Muscle layer of colon (tissue), 2 donors: ENCODE measurements around the gene ADAMTS4.
A peak's percentile ranks its signal among the peaks of the same experiment; 100 is the strongest.
"Not testable (repeated sequence)": the region's sequence is repeated elsewhere in the genome, so short reads cannot be mapped to it uniquely, and the experiment has no call there.

Experiments used
- H3K27ac ChIP-seq: one replicate; pipeline ENCODE4 v1.7.0; 2013; ENCODE audit warnings: low read depth, mild to moderate bottlenecking, low read length, moderate library complexity
- H3K27me3 ChIP-seq, 2 donors: one replicate each; pipeline ENCODE4 v1.7.0; 2013; ENCODE audit warnings: low read length in 2 of 2, mild to moderate bottlenecking in 2 of 2; ENCODE audit not compliant: insufficient read depth in 2 of 2, control insufficient read depth in 1 of 2
- H3K36me3 ChIP-seq: one replicate; pipeline ENCODE4 v1.7.0; 2013; ENCODE audit warnings: mild to moderate bottlenecking, low read length; ENCODE audit not compliant: insufficient read depth
- H3K4me1 ChIP-seq: one replicate; pipeline ENCODE4 v1.7.0; 2013; ENCODE audit warnings: mild to moderate bottlenecking, low read length; ENCODE audit not compliant: insufficient read depth
- H3K4me3 ChIP-seq, 2 donors: one replicate each; pipeline ENCODE4 v1.7.0; 2013; ENCODE audit warnings: low read length in 2 of 2, low read depth in 1 of 2, mild to moderate bottlenecking in 1 of 2, moderate library complexity in 1 of 2
- H3K9ac ChIP-seq: one replicate; pipeline ENCODE4 v1.7.0; 2013; ENCODE audit warnings: low read length
- H3K9me3 ChIP-seq: one replicate; pipeline ENCODE4 v1.7.0; 2013; ENCODE audit warnings: mild to moderate bottlenecking, low read length
- donor health status: abdominal sarcoma.
- donor health status: Adenocarcinoma of cecum.

ADAMTS4 gene

GRCh38 chr1:161227196-161227871 is 28.5 kb upstream of the ADAMTS4 start:
- H3K36me3 ChIP-seq: peaks cover 21% of the 10 kb centered on the region
- H3K9ac ChIP-seq: peak overlapping the region; percentile 26
- peak overlapping the region in 1 of 2 donors; percentile 91 for H3K4me3 ChIP-seq
- H3K4me1 ChIP-seq: peaks cover 23% of the 10 kb centered on the region
- H3K27me3 ChIP-seq: no peaks in the 10 kb centered on the region
- no peaks in the 10 kb centered on the region for H3K9me3 ChIP-seq
- peak overlapping the region; percentile 84 for H3K27ac ChIP-seq

GRCh38 chr1:161226759-161227158 is 27.9 kb upstream of the ADAMTS4 start:
- Histone ChIP-seq H3K27me3 (no peaks in the 10 kb centered on the region), H3K9me3 (no peaks in the 10 kb centered on the region), H3K4me1 (peaks cover 23% of the 10 kb centered on the region), H3K4me3 (peak overlapping the region; percentile 91 to 95), H3K27ac (peak overlapping the region; percentile 84), H3K36me3 (peaks cover 21% of the 10 kb centered on the region), H3K9ac (peak overlapping the region; percentile 75)

DNA sequence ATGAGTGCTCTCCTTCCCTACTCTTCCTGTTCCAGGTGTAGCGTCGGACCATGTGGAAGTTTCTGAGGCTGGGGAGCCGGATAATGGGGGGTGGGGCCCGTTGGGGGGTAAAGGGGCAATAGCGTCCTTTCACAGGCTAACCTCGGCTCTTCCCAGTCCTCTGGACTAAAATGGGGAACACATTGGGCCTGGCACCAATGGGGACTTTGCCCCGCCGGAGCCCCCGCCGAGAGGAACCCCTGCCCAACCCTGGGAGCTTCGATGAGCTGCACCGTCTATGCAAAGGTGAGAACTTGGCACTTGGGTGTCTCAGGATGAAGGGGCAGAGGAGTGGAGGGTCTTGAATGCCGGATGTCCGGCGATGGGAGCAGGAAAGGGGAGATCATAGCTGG is 27.5 kb upstream of the ADAMTS4 start:
- Histone ChIP-seq H3K27ac (peak overlapping the region; percentile 84), H3K36me3 (peaks cover 21% of the 10 kb centered on the region), H3K27me3 (no peaks in the 10 kb centered on the region), H3K9ac (peak overlapping the region; percentile 75), H3K4me3 (peak overlapping the region; percentile 91 to 95), H3K9me3 (no peaks in the 10 kb centered on the region), H3K4me1 (peaks cover 23% of the 10 kb centered on the region)

GRCh38 chr1:161225534-161226319 is 26.9 kb upstream of the ADAMTS4 start, which contains the start of gene TOMM40L:
Gene TOMM40L, plus strand, starts transcription at chr1:161226060. Its CDS starts 430 bp downstream, at chr1:161226490.
- Histone ChIP-seq H3K9ac (peak within 1 kb of the TSS; percentile 75), H3K36me3 (peaks cover 21% of the 10 kb centered on the region), H3K4me1 (peaks cover 23% of the 10 kb centered on the region), H3K27me3 (no peaks in the 10 kb centered on the region), H3K4me3 (peak within 1 kb of the TSS; percentile 91 to 95), H3K9me3 (no peaks in the 10 kb centered on the region), H3K27ac (peak within 1 kb of the TSS; percentile 84)

- Histone ChIP-seq H3K4me3 (peak overlapping the region in 1 of 2 donors; percentile 20), H3K9ac (no peak overlapping the region), H3K27ac (peak overlapping the region; percentile 53), H3K36me3 (peaks cover 21% of the 10 kb centered on the region), H3K27me3 (no peaks in the 10 kb centered on the region), H3K4me1 (peaks cover 23% of the 10 kb centered on the region), H3K9me3 (no peaks in the 10 kb centered on the region)
Observed at GRCh38 chr1:161225178-161225533, 26.3 kb upstream of the ADAMTS4 start.

DNA sequence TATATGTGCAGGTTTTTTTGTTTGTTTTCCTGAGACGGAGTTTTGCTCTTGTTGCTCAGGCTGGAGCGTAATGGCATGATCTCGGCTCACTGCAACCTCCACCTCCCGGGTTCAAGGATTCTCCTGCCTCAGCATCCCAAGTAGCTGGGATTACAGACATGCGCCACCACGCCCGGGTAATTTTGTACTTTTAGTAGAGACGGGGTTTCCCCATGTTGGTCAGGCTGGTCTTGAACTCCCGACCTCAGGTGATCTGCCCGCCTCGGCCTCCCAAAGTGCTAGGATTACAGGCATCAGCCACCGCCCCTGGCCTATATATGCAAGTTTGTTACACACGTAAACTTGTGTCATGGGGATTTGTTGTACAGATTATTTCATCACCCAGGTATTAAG is 25.8 kb upstream of the ADAMTS4 start:
- not testable (repeated sequence) for H3K9me3 ChIP-seq, H3K27me3 ChIP-seq, H3K9ac ChIP-seq, H3K4me3 ChIP-seq, H3K27ac ChIP-seq
- Histone ChIP-seq H3K36me3 (peaks cover 20% of the 10 kb centered on the region), H3K4me1 (peaks cover 23% of the 10 kb centered on the region)

GRCh38 chr1:161223805-161224694 is 25.2 kb upstream of the ADAMTS4 start:
- H3K9me3 ChIP-seq: no peaks in the 10 kb centered on the region
- H3K27ac ChIP-seq: no peak overlapping the region
- H3K9ac ChIP-seq: no peak overlapping the region
- H3K4me3 ChIP-seq: no peak overlapping the region
- H3K27me3 ChIP-seq: no peaks in the 10 kb centered on the region
- peaks cover 23% of the 10 kb centered on the region for H3K4me1 ChIP-seq
- peaks cover 13% of the 10 kb centered on the region for H3K36me3 ChIP-seq

- Histone ChIP-seq H3K9me3 (no peaks in the 10 kb centered on the region), H3K9ac (no peak overlapping the region), H3K27ac (no peak overlapping the region), H3K27me3 (no peaks in the 10 kb centered on the region), H3K4me1 (peaks cover 15% of the 10 kb centered on the region), H3K4me3 (no peak overlapping the region), H3K36me3 (no peaks in the 10 kb centered on the region)
Observed at GRCh38 chr1:161222175-161223019, 23.5 kb upstream of the ADAMTS4 start.

DNA sequence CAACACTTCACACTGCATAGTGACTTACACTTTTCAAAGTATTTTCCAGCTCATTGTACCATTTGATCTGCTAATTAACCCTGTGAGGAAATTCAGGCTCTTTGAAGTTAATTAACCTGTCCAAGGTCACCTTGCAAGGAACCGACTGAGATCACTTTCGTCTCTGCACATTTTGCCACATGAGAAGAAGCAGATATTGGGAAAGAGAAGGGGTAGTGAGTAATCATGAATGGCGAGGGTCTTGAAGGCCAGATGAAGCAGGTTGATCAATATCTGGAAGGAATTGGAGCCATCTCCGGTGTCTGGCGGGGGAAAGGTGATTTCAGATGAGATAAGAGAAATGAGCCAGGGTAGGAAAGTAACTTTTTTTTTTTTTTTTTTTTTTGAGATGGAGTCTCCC is 21.1 kb upstream of the ADAMTS4 start:
- no peaks in the 10 kb centered on the region for H3K27me3 ChIP-seq
- H3K9me3 ChIP-seq: no peaks in the 10 kb centered on the region
- no peak overlapping the region for H3K27ac ChIP-seq
- H3K4me3 ChIP-seq: no peak overlapping the region
- no peak overlapping the region for H3K9ac ChIP-seq
- no peaks in the 10 kb centered on the region for H3K36me3 ChIP-seq
- peaks cover under 1% of the 10 kb centered on the region for H3K4me1 ChIP-seq

DNA sequence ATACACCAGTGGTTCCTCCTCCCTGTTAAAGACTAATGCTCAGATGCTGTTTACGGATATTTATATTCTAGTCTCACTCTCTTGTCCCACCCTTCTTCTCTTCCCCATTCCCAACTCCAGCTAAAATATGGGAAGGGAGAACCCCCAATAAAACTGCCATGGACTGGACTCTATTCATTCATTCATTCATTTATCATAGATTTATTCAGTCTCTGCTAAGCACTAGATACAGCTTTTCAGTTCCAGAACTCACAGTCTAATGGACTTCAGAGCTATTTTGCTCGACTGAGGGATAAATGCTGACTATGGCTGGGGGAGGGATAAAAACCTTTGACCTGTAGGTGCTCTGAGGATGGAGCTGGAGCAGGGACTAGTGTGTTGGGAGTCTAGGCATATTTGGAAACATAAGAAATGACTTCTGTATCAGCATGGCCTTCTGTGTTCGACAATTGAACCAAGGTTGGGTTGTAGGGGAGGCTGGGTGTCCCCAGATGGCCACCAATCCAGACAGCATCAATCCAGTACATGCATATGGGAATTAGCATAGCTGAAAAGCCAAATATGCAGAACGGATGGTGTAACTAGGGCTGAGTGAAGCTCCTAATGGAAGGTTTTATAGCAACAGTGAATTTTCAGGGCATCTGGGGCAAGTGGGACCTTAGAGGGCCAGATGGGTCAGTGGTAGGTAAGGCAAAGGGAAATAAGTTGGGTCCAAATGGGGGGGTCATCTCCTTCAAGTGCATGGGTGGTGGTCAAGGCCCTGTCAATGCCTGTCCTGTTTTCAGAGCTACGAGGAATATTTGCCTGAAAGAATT is 20.4 kb upstream of the ADAMTS4 start:
- Histone ChIP-seq H3K9me3 (no peaks in the 10 kb centered on the region), H3K36me3 (peaks cover 3% of the 10 kb centered on the region), H3K27me3 (no peaks in the 10 kb centered on the region), H3K4me3 (no peak overlapping the region), H3K27ac (no peak overlapping the region), H3K9ac (no peak overlapping the region), H3K4me1 (no peaks in the 10 kb centered on the region)
